NCI-H2171 (cell line): ENCODE measurements around the gene PDK3.
A peak's percentile ranks its signal among the peaks of the same experiment; 100 is the strongest.

Experiments
- DNase-seq: peaks from one replicate; lab custom pipeline; 2025; lab: John Stamatoyannopoulos, UW

The PDK3 gene

DNA sequence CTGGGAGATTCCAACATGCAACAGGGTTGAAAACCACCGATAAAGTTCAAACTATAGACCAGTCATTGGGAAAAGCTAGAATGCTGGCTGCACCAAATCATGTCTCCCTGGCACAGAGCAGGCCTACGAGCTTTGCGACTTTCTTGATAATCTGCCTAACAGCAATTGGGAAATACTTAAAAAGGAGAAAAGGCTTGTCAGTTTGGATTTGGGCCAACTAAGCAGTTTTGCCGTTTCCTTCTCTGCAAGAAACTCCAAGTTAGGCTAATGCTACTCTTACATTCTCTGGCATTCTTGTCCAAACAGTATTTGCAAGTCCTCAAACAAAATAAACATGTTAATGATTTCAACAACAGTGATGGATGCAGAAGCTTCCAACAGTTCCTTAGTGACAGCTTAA is 87.9 kb downstream of the PDK3 start:
- no peak for DNase-seq

DNA sequence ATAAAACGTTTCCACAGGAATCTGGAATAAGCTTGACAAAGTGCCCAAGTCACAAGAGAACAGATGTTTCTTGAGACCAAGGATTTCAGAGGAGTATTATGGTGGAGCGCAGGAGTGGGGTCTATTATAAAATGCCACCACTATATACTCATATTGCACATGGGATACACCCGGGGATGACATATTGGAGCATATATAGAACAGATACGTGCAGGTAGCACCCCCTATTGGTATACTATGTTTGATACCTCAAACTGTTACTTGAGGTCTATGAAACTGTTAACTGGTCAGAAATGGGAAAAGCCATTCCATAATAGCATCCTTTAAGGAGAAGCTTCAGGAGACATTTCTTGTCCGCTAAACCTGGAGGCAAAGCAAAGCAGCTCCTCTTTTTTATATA is 96.0 kb downstream of the PDK3 start:
- DNase-seq, result no peak

DNA sequence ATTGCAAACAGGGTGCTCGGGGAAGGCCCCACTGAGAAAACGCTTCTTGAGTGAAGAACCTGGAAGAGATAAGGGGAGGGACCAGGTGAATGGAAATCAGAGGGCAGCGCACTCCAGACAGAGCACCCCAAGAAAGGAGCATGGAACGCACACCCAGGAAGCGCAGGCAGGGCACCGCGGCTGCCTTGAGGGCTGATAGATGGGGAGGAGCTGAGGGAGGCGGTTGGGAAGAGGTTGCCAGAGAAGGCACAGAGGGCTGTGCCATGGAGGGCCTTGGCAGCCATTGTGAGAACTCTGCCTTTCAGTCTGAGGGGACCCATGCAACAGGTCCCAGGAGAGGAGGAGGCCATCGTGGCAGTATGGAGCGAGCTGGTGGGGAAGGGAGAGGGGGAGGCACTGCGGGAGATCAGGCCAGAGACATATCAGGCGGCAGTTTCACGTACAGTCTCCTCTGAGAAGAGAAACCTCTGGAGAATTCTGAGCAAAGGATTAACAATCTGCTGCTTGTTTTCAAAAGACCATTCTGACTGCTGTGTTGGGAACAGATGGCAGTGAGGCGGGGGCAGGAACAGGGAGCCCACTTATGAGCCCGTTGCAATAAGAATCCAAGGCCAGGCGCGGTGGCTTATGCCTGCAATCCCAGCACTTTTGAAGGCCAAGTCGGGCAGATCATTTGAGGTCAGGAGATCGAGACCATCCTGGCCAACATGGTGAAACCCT is 98.4 kb downstream of the PDK3 start:
- peak; percentile 86 for DNase-seq

DNA sequence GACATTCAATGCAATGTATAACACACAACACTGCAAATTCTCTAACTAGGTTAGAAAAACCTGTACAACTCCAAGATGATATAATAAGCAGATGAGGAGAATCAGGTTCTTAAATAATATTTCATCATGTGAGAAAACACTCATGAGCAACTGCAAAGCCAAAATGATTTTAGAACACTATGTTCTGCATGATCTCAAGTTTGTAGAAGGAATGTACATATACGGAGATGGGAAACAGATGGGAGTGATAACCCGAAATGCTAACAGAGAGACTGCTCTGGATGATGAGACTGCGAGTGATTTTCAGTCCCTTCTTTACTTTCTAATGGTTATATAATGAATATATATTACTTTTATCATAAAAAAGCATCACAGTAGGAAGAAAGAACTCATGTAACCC is 101.2 kb downstream of the PDK3 start:
- DNase-seq, result no peak

DNA sequence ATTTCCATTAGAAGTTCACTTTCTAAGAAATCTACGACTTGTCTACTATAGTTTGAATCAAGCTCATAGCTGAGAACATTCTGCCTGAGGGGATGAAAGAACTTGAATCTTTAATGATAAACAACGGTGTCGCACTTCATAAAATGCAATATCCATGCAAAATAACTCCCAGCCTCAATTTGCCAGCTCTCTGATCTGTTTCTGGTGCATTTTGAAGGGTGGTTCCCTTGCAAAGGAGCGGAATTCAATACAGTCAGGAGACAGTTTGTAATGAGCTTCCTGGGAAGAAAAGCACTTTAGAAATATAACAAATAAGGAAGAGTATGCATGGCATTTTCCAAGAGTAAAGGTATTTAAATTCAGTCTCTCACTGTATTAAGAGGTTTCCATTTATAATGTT is 102.1 kb downstream of the PDK3 start:
- DNase-seq, result no peak

DNA sequence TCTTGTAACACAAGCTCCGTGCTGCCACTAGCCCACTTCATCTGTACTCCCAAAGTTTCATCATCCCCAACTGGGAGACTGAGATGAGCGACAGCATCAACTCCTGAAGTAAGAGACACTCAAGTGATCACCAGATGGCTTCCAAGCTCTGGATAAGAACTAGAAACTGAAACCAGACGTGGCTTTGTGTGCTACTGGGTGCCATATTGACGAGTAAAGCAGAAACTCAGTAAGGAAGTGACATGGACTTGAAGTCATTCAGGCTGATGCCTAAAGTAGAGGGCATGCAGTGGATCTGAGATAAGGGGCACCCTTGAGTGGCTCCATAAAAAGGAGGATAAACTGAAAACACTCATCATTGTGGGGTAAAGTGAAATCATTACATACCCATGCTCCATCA is 109.7 kb downstream of the PDK3 start:
- no peak for DNase-seq

DNA sequence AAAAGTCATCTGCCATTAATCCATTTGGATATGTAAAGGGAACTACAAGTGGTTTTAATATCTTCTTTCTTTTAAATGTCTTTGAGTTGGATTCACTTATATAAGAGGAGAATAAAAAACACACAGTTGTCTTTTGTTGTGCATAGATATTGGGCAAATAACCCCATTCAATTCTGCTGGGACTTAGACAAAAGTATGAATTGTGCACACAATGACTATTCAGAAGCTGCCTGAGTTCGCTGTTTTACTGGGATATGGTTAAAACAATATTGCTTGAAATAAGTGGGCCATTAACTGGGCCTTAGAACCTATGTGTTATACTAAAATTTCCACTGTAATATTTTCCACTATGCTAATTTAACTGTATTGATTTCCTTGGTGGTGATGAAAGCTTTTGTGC is 110.4 kb downstream of the PDK3 start:
- DNase-seq, result no peak

DNA sequence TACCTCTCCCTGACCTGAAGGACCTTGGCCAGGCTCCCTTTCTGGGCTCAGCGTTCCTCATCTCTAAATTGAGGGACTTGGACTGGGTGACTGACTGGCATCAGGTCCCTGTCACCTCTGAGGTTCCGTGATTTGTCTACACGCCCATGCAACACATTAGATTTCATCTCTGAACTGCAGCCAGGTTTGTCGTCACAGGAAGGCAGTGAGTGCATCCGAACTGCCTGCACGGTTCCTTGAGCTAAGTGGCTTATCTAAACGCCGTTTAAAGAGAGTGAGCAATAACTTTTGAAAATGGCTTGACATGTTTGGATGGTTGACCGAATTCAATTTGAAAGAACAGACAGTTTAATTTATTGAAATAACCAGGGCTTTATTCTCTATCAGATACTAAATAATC is 112.0 kb downstream of the PDK3 start:
- no peak for DNase-seq
